RPMI8226 (cell line): ENCODE data around the gene ESRRA.

Source experiments
- DNase-seq: peaks from one replicate; pipeline ENCODE4 v3.0.0-alpha.2; 2015

Gene ESRRA

DNA sequence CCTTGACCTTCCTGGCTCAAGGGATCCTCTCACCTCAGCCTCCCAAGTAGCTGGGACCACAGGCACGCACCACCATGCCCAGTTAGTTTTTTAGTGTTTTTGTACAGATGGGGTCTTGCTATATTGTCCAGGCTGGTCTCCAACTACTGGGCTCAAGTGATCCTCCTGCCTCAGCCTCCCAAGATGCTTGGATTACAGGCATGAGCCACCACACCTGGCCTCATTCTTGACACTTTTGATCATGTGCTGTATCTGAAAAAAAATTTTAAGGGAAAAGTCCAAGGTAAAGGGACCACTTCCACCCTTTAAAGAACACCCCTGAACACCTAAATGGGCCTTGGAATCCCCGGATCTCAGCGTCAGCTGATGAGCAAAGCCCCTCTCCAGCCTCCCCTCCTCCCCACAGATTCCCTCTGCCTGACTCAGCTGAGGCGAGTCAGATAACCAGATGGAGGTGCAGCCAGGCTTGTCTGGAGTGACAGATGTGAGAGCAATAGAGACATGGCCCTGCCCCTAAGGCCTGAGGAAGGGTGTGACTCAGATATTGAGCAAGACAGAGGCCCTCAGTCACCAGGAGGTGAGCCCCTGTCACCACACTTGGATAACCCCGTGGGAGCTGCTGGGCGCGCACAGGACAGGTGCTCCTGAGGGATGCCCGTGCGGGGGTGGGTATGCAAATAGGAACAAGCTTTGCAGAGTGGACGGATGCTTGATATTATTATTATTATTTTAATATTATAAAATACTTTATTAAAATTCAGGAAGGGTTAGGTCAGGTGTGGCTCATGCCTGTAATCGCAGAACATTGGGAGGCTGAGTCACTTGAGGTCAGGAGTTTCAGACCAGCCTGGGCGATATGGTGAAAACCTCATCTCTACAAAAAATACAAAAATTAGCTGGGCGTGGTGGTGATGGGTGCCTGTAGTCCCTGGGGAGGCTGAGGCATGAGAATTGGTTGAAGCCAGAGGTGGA lies 29.7 kb downstream of the ESRRA start:
- peak; percentile 54 for DNase-seq

DNA sequence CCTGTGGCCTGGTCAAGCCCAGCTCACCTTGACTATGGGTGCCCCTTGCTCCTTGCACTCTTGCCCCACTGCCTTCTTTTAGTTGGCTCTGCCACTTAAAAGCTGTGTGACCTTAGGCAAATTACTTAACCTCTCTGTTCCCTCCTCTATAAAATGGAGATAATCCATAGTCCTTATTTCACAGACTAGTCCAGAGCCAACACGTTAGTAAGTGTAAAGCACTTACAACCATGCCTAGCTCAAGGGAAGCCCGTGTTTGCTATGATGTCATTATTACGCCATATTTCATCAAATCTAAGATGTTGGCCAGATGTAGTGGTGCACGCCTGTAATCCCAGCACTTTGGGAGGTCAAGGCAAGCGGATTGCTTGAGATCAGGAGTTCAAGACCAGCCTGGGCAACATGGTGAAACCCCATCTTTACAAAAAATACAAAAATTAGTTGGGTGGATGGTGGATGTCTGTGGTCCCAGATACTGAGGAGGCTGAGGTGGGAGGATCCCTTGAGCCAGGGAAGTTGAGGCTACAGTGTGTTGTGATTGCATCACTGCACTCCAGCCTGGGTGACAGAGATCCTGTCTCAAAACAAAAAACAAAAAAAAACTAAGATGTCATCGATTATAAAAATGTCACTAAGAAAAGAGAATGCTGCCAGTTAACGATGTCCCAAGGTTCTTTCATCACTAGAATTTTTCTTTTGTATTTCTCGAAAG lies 32.4 kb downstream of the ESRRA start:
- no peak for DNase-seq

DNA sequence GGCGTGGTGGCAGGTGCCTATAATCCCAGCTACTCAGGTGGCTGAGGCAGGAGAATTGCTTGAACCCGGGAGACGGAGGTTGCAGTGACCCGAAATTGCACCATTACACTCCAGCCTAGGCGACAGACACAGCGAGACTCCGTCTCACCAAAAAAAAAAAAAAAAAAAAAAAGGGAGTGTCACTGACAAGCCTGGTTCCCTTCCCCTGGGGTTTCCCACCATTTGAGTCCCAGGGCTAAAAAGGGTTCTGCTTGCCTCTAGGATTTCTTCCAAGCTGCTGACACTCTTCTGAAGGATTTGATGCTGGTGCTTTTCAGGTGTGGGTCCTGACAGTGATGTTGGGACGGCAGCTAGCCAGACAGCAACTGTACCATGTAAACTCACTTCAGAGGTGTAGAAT lies 33.4 kb downstream of the ESRRA start:
- no peak for DNase-seq

DNA sequence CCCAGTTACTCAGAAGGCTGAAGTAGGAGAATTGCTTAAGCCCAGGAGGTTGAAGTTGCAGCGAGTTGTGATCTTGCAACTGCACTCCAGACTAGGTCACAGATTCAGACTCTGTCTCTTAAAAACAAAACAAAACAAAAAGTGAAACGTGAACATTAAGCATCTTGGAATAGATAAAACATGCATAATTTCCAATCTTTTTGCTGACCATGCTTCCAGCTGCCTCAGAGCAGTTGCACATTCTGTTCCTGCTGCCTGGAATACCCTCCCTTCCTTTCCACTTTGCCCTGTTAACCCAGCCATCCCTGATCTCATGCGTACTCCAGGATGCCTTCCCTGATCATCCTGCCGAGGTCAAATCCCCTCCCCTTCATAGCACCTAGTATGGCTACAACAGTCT lies 34.0 kb downstream of the ESRRA start:
- DNase-seq, result no peak

DNA sequence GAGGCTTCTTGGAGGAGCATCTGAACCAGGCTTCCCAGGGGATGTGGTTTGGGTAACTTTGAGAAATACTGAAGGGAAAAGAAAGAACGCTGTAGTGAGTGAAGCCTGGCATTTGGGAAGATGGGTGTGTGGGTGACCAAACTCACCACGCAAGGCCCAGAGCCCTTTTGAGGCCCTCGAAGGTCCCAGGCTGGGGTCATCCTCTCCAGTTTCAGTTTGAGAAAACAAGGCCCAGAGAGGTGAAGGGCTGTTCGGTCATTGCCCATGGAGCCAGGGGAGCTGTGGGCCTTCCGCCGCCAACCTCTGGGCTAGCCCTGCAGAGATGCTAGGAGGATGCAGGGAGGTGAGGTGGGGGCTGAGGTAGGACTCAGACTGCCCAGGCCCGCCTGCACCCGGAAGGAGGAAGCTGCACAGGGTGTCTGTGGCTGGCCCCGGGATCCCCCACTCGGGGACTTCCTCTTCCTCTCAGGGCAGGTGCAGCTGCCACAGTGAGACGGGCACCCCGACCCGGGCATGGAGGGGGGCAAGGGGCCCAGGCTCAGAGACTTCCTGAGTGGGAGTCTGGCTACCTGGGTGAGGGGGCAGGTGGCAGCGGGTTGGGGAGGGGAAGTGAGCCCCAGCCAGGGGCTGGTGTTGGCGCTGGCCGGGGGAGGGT lies 34.6 kb downstream of the ESRRA start, which contains the start of gene CCDC88B:
Gene CCDC88B, plus strand, starts transcription at position 451 of the 655 bp plus-strand sequence. Its CDS starts 63 bp downstream, at position 514.
- peak; percentile 91 for DNase-seq

DNA sequence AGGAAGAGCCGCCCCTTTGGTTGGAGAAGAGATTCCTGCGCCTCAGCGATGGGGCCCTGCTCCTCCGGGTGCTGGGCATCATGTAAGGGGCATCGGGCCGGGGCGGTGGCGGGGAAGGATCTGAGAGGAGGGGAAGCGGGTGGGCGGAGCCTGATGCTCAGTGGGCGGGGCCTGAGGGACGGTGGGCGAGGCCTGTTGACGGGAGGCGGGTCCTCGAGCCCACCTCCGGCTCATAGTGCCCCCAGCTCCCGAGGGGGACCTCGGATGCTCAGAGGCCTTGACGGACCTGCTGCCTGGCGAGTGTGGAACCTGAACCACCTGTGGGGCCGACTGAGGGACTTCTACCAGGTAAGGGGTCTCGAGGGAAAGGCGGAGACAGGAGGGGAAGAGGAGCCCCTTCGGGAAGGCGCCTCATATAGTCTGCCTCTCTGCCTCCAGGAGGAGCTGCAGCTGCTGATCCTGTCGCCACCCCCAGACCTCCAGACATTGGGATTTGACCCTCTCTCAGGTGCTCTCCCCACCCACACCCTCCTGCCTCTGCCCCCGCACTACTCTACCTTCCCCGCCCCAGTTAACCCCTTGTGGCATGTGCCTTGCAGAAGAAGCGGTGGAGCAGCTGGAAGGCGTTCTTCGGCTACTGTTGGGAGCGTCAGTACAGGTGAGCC lies 35.5 kb downstream of the ESRRA start:
- DNase-seq, result peak; percentile 44

DNA sequence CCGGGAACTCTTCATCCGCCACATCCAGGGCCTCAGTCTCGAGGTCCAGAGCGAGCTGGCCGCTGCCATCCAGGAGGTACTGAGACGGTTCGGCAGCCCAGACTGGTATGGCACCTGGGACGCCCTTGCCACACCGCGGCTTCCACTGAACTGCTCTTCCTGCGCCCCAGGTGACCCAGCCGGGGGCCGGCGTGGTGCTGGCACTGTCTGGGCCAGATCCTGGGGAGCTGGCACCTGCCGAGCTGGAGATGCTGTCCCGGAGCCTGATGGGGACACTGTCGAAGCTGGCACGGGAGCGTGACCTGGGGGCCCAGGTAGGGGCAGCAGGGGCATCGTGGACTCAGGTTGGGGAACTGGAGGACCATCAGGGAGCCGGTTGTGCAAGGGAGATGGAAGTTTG lies 36.1 kb downstream of the ESRRA start:
- DNase-seq, result no peak

DNA sequence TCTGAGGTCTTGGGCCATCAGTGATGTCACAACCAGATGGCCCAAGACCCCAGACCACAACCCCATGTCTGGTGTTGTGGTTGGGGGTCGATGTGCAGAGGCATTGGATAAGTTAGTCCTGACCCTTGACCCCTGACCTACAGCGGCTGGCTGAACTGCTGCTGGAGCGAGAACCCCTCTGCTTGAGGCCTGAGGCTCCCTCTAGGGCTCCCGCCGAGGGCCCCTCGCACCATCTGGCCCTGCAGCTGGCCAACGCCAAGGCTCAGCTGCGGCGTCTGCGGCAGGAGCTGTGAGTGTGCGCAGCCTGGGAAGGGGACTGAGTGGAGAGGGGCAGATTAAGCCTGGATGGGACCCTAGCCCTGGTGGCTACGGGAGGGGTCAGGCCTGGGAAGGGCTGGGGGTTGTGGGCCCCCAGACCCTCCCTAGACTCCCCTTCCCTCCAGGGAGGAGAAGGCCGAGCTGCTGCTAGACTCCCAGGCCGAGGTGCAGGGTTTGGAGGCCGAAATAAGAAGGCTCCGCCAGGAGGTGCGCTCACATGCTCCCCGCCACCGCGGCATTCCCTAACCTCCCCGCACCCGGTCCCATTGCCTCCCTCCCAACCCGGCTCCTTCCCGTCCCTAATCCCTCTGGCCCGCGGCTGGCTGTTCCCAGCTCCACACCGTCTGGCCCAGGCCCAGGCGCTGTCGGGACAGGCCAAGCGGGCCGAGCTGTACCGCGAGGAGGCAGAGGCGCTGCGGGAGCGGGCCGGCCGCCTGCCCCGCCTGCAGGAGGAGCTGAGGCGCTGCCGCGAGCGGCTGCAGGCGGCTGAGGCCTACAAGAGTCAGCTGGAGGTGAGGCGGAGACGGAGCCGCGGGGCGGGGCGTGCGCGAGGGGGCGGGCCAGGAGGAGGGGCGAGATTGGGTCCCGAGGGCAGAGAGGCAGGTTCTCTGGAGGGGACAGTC lies 36.8 kb downstream of the ESRRA start:
- DNase-seq, result peak; percentile 78

DNA sequence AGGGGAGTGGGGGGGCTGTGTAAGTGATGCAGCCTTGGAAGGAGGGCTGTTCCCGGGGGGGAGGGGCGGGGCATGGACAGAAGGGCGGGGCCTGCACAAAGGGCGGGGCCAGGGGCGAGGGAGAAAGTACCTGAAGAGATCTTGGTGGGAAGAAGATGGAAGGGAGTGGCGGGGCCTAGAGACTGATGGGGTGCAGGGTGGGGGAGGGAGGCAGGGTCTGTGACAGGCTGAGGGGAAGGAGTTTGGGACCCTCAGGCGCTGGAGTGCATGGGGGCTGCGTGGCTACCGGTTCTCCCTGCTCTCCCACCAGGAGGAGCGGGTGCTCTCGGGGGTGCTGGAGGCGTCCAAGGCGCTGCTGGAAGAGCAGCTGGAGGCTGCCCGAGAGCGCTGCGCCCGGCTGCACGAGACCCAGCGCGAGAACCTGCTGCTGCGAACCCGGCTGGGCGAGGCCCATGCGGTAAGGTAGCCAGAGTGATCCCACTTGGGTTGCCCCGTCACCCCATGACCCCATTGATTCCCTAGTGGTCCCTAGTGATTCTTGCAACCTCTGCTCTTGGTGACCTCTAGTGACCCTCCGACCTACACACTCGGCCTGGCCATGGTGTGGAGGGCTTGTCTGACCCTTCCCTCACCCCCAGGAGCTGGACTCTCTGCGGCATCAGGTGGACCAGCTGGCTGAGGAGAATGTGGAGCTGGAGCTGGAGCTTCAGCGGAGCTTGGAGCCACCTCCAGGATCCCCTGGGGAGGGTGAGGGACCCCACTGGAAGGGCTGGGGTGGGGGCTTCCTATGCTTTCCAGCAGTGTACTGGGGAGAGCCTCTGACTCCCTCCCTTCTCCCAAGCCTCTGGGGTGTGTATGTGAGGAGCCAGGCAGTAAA lies 37.8 kb downstream of the ESRRA start:
- DNase-seq, result no peak

DNA sequence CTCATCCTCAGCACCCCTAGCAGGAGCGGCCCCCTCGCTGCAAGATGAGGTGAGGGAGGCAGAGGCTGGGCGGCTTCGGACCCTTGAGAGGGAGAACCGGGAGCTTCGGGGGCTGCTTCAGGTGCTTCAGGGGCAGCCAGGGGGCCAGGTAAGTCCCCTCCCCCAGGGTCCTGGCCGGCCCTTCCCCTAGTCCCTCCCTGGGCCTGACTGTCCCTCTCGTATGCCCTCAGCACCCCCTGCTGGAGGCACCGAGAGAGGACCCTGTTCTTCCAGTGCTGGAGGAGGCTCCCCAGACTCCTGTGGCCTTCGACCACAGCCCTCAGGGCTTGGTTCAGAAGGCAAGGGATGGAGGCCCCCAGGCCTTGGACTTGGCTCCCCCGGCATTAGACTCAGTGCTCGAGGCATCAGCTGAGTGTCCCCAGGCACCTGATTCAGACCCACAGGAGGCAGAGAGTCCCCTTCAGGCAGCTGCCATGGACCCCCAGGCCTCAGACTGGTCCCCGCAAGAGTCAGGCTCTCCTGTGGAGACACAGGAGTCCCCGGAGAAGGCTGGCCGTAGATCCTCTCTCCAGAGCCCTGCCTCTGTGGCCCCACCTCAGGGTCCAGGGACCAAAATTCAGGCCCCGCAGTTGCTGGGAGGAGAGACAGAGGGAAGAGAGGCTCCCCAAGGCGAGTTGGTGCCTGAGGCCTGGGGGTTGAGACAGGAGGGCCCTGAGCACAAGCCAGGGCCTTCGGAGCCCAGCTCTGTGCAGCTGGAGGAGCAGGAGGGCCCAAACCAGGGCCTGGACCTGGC lies 38.6 kb downstream of the ESRRA start:
- DNase-seq, result peak; percentile 38

DNA sequence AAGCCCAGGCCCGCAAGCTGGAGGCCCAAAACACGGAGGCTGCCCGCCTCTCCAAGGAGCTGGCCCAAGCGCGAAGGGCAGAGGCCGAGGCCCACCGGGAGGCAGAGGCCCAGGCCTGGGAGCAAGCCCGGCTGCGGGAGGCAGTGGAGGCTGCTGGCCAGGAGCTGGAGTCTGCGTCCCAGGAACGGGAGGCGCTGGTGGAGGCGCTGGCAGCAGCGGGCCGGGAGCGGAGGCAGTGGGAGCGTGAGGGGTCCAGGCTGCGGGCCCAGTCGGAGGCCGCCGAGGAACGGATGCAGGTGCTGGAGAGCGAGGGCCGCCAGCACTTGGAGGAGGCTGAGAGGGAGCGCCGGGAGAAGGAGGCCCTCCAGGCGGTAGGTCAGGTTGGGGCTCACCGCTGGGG lies 39.5 kb downstream of the ESRRA start:
- no peak for DNase-seq

DNA sequence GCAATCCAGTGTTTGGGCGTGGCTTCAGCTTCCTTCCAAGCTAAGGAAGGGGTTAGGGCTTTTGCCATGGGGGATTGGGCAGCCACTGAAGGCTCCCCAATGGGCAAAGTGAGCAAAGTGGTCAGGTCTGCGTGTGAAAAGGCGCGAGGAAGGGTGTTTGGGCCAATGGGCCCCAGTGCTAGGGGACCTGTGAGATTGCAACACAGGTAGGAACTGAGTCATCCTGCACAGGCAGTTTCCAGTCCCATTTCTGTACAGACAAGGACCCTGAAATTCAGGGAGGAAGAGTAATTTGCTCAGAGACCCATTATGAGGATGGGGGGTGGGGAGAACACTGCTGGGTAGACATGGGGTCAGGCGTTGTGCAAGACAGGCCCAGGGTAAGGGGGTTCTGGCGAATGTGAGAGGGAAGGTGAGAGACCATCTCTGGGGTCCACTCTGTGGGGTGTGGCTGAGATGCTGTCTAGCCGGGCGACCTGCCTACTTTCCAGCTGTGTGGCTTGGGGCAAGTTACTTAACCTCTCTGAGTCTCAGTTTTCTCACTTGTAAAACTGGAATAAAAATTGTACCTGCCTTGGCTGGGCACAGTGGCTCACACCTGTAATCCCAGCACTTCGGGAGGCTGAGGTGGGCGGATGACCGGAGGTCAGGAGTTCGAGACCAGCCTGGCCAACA lies 42.0 kb downstream of the ESRRA start:
- no peak for DNase-seq

DNA sequence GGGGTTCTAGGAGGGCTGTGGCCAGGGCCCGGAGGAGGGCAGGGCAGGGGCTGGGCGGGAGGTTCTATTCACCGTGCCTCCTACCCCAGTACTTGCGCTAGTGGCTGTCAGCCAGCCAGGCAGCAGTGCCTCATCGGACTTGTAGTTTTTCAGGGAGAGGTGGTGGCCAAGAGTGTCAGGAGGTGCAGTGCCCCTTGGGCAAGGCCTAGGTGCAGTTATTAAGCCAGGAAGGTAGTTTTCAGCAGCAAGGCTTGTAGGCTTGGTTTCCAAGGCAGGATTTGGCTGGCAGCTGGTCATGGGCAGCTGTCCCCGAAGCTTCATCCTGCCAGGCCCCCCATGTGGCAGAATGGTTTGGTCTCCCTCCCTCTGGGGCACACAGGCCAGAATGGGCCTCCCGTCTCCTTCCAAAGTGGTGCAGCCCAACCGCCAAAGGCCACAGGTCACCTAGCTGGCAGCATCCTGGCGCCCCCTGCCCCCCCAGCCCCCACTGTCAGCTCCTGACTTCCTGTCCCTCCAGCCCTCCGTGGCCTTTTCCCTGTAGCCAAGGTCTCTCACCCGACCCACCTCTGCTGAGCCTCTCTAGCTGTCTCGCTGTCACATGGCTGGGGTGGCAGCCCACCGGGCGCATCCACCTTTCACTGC lies 43.2 kb downstream of the ESRRA start:
- DNase-seq, result no peak

DNA sequence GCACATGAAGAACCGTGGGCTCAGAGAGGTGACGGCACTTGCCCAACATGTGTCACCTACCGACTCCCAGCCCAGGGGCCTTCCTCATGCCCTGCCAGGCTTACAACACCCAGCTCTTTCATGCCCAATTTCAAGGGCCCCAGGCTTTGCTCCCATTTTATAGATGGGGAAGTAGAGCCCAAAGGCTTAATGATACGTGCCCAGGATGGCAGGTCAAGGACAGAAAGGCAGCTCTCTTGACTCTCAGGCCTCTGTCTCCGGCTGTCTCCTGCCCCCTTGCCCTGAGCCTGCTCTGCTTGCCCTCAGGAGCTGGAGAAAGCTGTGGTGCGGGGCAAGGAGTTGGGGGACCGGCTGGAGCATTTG lies 43.7 kb downstream of the ESRRA start:
- no peak for DNase-seq

DNA sequence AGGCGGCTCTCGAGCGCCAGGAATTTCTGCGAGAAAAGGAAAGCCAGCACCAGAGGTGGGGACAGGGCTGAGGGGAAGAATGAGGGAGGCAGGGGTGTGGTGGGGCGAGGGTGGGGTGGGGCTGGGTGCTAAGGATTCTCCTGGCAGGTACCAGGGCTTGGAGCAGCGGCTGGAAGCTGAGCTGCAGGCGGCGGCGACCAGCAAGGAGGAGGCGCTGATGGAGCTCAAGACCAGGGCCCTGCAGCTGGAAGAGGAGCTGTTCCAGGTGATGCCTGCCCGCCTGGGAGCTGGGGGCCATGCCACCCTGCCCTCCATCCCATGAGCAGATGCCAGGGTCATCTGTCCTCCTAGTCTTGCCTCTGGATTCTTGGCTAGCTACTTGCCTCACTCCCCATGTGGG lies 44.1 kb downstream of the ESRRA start:
- no peak for DNase-seq

DNA sequence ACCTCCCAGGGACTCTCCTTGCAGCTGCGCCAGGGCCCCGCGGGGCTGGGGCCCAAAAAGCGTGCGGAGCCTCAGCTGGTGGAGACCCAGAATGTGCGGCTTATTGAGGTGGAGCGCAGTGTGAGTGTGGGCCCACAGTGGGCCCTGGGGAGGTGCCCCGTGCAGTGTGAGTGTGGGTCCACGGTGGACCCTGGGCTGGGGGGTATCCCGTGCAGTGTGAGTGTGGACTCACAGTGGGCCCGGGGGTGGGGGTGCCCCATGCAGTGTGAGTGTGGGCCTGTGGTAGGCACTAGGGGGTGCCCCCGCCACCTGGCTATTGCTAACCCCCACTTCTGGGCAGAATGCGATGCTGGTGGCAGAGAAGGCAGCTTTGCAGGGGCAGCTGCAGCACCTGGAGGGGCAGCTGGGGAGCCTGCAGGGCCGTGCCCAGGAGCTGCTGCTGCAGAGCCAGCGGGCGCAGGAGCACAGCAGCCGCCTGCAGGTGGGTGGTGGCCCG lies 45.9 kb downstream of the ESRRA start:
- DNase-seq, result no peak

DNA sequence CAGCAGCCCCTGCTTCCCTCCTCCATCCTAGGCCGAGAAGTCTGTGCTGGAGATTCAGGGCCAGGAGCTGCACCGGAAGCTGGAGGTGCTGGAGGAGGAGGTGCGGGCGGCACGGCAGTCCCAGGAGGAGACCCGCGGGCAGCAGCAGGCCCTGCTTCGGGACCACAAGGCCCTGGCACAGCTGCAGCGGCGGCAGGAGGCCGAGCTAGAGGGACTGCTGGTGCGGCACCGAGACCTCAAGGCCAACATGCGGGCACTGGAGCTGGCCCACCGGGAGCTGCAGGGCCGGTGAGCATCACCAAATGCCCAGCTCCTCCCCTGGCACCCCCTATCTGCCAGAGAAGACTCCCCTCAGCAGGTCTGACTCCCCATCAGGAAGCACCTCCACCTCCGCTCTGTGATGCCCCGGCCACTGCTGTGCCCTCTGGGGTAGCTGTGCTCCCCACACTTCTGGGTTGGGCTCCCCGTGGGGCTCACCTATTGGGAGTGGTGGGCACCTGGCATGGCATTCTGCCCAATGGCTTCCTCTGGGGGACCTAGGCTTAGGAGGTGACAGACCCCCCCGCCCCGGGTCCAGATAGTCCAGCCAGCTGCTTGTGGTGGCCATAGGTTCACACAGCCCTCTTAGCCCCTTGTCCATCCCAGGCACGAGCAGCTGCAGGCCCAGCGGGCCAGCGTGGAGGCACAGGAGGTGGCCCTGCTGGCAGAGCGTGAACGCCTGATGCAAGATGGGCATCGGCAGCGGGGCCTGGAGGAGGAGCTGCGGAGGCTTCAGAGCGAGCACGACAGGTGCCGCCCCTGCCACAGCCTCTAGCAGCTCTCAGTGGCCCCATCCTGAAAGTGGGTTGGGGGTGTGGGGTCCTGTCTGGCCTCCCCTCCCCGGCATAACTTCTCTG lies 47.0 kb downstream of the ESRRA start:
- DNase-seq, result no peak
